Measurements from ENCODE around the gene BUB1B. TPM values are rescaled to one million over a fixed set of nuclear protein-coding genes. Genes with fewer than 3 reads are reported as not detected.

BUB1B gene
- total RNA-seq, 1 experiment from 2014 or later = 83.2 TPM

DNA sequence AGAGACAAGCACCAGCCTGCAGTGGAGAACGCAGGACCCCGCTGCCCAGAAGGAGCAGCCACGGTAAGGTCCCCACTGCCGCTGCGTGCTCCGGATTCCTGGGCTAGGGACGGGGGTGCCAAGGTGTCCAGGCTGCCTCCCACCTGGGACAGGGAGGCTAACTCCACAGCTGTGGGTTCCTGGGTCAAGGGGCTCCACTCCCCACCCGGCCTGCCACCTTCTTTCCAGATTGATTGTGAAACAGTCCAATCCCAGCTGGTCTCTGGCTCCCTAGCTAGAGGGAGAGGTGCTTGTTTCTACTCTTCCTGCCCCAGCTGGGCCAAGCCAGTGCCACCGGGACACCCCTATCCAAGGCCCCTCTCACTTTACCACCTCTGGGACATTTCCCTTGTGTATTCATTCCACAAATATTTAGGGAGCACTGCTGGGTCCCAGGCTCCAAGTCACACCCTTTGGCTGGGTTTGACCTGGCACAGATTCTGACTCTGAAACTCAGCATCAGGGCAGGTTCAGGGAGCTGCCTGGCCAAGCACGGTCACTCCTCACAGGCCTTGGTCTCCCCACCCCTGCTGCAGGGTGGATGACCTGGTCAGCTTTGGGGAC is 79.9 kb downstream of the BUB1B start:
- Histone ChIP-seq H4K20me1 (ENCODE audit: control insufficient read depth, insufficient read depth, insufficient read length) (no peaks in the 10 kb centered on the region), H2BK120ac (ENCODE audit: low read depth, low read length, poor library complexity, severe bottlenecking) (no peak overlapping the region), H2BK20ac (ENCODE audit: low read depth, low read length, poor library complexity, severe bottlenecking) (no peak overlapping the region), H3K14ac (ENCODE audit: insufficient read depth, low read length) (no peak overlapping the region), H3K79me1 (ENCODE audit: insufficient read depth, low read depth, low read length, poor library complexity, severe bottlenecking) (no peaks in the 10 kb centered on the region), H3K4me2 (ENCODE audit: insufficient read depth, insufficient read length, low read length) (no peak overlapping the region), H4K5ac (ENCODE audit: insufficient read length, low read depth, low read length) (no peak overlapping the region), H3K23me2 (ENCODE audit: insufficient read length, low read depth, low read length, poor library complexity, severe bottlenecking) (peaks cover 8% of the 10 kb centered on the region), H2BK12ac (ENCODE audit: insufficient read length, low read depth, low read length) (no peak overlapping the region), H3K4ac (ENCODE audit: low read depth, low read length) (no peak overlapping the region), H3K9me3 (ENCODE audit: control insufficient read depth, low read depth, low read length) (no peaks in the 10 kb centered on the region), H3K23ac (ENCODE audit: insufficient read length, low read depth, low read length) (no peak overlapping the region), H3K9ac (ENCODE audit: extremely low read depth, insufficient read length, low read length) (no peak overlapping the region), H3K79me2 (ENCODE audit: insufficient read depth, low read length) (no peaks in the 10 kb centered on the region), H2BK5ac (ENCODE audit: insufficient read length, low read length) (no peak overlapping the region), H4K8ac (replicated peaks; ENCODE audit: insufficient read length, low read depth, low read length) (no peak overlapping the region), H2AK5ac (ENCODE audit: insufficient read length, low read length) (no peak overlapping the region), H3K18ac (ENCODE audit: insufficient read length, low read depth, low read length) (no peak overlapping the region), H3K27ac (ENCODE audit: insufficient read length, low read depth, low read length) (no peak overlapping the region), H3T11ph (ENCODE audit: low read length) (no peak overlapping the region), H2AFZ (ENCODE audit: low read length) (no peak overlapping the region), H4K91ac (ENCODE audit: insufficient read length, low read depth, low read length) (no peak overlapping the region), H3K56ac (ENCODE audit: insufficient read length, low read depth, low read length) (no peak overlapping the region), H3K4me1 (ENCODE audit: insufficient read depth, low read length) (no peaks in the 10 kb centered on the region; the same call in 1 of the 2 replicates), H2BK15ac (ENCODE audit: low read depth, low read length) (no peak overlapping the region), H3K27me3 (ENCODE audit: insufficient read depth, low read length) (no peaks in the 10 kb centered on the region)
- Mint-ChIP-seq H3K9me3 (no peaks in the 10 kb centered on the region), H3K27me3 (ENCODE audit: low read depth) (peaks cover 18% of the 10 kb centered on the region), H3K4me1 (peaks cover 28% of the 10 kb centered on the region in 2 experiments), H3K4me3 (no peak overlapping the region), H3K36me3 (ENCODE audit: insufficient read depth in 1 of 3, low read depth in 3 of 3) (peaks cover 0 to 2% (median 0%) of the 10 kb centered on the region in 3 experiments; a peak in 1 of 7 replicates), H3K27ac (no peak overlapping the region)
- TF ChIP-seq CTCF (conservative IDR thresholded peaks at IDR 0.05) = no peak
- DNase-seq = no peak
- WGBS (ENCODE audit: extremely low coverage, insufficient read length, low lambda C conversion rate) = no CpG with 5 or more reads among the region's 10 CpGs

Data from H9 (cell line).